Measurements from ENCODE around the gene MDK. TPM values are rescaled to one million over a fixed set of nuclear protein-coding genes. Genes with fewer than 3 reads are reported as not detected.

Gene MDK
- total and polyA plus RNA-seq, 12 donors, result 3.6 to 16.5 (median 5.3) TPM

DNA sequence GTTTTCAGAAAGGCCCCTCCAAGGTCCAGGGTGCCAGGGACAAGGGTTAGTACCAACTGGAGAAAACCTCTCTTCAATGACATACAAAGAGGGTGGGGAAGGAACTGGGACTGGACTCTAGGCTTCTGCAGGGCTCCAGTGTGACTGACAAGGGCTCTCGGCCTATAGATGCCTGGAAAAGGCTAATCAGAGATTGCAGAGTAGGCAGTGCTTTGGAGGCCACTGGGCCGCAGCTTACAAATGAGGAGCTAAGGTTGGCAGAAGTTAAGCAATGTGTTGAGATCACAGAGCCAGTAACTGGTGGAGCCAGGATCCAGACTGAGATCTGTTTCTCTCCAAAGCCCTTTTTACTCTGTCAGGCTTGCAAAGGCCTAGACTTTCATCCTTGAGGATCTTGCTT lies 41.7 kb upstream of the MDK start:
- TF ChIP-seq, protein P1, sequence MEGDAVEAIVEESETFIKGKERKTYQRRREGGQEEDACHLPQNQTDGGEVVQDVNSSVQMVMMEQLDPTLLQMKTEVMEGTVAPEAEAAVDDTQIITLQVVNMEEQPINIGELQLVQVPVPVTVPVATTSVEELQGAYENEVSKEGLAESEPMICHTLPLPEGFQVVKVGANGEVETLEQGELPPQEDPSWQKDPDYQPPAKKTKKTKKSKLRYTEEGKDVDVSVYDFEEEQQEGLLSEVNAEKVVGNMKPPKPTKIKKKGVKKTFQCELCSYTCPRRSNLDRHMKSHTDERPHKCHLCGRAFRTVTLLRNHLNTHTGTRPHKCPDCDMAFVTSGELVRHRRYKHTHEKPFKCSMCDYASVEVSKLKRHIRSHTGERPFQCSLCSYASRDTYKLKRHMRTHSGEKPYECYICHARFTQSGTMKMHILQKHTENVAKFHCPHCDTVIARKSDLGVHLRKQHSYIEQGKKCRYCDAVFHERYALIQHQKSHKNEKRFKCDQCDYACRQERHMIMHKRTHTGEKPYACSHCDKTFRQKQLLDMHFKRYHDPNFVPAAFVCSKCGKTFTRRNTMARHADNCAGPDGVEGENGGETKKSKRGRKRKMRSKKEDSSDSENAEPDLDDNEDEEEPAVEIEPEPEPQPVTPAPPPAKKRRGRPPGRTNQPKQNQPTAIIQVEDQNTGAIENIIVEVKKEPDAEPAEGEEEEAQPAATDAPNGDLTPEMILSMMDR (IDR thresholded peaks at IDR 0.05), result no peak
- no peaks in the 10 kb centered on the region for H3K36me3 ChIP-seq
- 45 to 56% methylated on average over 2 of the region's 2 CpGs for WGBS, 2 donors
- intact Hi-C loops (cut with DNase I), result no loop called here
- ATAC-seq, result peak; percentile 39 to 81 (median 68)
- no peaks in the 10 kb centered on the region for H3K9me3 ChIP-seq
- peaks cover 0 to under 1% (median 0%) of the 10 kb centered on the region in 7 donors for H3K27me3 ChIP-seq
- peaks cover 15 to 78% (median 63%) of the 10 kb centered on the region in 9 donors for H3K4me1 ChIP-seq
- DNase-seq, result no peak
- peak overlapping the region; percentile 64 to 97 (median 92) for H3K27ac ChIP-seq
- H3K4me3 ChIP-seq, result no peak overlapping the region

- intact Hi-C loops (cut with DNase I), result no loop called here
- DNase-seq (no peak), ATAC-seq (no peak)
- TF ChIP-seq, protein P1 (IDR thresholded peaks at IDR 0.05), result no peak
- peak overlapping the region; percentile 20 to 95 (median 72) for H3K27ac ChIP-seq
- no peaks in the 10 kb centered on the region for H3K9me3 ChIP-seq
- H3K4me1 ChIP-seq, result peaks cover 15 to 82% (median 66%) of the 10 kb centered on the region in 9 donors
- WGBS, 2 donors, result 93 to 95% methylated on average over 3 of the region's 3 CpGs
- H3K36me3 ChIP-seq, result no peaks in the 10 kb centered on the region
- no peak overlapping the region for H3K4me3 ChIP-seq
- no peaks in the 10 kb centered on the region for H3K27me3 ChIP-seq
Measured at GRCh38 chr11:46341454-46341853, 40.0 kb upstream of the MDK start.

DNA sequence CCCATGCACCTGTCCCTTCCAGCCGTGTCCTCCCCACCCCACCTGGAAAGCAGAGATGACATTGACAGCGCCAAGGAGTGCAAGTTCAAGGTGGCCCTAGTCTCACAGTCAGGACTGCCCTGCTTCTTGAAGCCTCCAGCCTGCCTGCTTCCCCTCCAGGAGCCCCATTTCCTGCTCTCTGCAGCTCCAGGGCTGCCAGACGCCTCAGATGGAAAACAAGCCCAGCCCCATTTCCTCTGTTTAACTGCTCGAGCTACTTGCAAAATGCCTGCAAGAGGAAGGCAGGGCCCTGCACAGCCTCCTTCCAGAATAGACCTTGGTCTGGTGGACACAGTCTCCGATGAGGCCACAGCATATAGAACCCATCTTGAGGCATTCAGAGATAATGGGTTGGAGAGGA lies 39.2 kb upstream of the MDK start:
- Histone ChIP-seq H3K27me3 (no peaks in the 10 kb centered on the region), H3K9me3 (no peaks in the 10 kb centered on the region), H3K27ac (peak overlapping the region; percentile 20 to 95 (median 72)), H3K4me3 (no peak overlapping the region), H3K4me1 (peaks cover 15 to 83% (median 72%) of the 10 kb centered on the region in 9 donors), H3K36me3 (no peaks in the 10 kb centered on the region)
- TF ChIP-seq, protein P1 (IDR thresholded peaks at IDR 0.05), result no peak
- ATAC-seq (peak in 2 of 8 donors; percentile 10 to 12), DNase-seq (peak in 1 of 2 donors; percentile 42)
- 45% methylated on average over 5 of the region's 5 CpGs for WGBS, 2 donors
- intact Hi-C loops (cut with DNase I), result no loop called here

DNA sequence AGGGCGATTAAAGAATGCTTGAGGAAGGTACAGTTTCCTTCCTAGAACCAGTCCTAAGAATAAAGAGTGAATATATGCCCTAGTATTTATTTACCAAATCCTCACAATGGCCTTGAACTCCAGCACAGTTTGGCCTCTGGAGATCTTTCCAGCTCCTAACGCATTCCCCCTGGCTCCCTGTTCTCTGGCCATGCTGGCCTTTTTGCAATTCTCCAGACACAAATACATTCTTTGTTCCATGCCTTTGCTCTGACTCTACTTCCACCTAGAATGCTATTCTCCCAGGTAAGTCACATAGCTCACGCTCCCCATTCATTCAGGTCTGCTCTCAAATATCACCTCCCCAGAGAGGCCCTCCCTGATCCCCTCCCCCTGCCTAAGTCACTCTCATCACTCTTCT lies 37.9 kb upstream of the MDK start:
- TF ChIP-seq, protein P1 (IDR thresholded peaks at IDR 0.05), result no peak
- peaks cover 15 to 80% (median 69%) of the 10 kb centered on the region in 9 donors for H3K4me1 ChIP-seq
- H3K27ac ChIP-seq, result peak overlapping the region in 6 of 10 donors; percentile 2 to 95 (median 86)
- H3K27me3 ChIP-seq, result no peaks in the 10 kb centered on the region
- no peaks in the 10 kb centered on the region for H3K36me3 ChIP-seq
- no peak for DNase-seq
- intact Hi-C loops (cut with DNase I), result no loop called here
- no peak overlapping the region for H3K4me3 ChIP-seq
- no peaks in the 10 kb centered on the region for H3K9me3 ChIP-seq
- ATAC-seq, result no peak
- WGBS, 2 donors, result 78 to 83% methylated on average over 3 of the region's 3 CpGs

Data from heart right ventricle (tissue), 16 donors.